ENCODE results near the gene IVL.

Gene IVL

DNA sequence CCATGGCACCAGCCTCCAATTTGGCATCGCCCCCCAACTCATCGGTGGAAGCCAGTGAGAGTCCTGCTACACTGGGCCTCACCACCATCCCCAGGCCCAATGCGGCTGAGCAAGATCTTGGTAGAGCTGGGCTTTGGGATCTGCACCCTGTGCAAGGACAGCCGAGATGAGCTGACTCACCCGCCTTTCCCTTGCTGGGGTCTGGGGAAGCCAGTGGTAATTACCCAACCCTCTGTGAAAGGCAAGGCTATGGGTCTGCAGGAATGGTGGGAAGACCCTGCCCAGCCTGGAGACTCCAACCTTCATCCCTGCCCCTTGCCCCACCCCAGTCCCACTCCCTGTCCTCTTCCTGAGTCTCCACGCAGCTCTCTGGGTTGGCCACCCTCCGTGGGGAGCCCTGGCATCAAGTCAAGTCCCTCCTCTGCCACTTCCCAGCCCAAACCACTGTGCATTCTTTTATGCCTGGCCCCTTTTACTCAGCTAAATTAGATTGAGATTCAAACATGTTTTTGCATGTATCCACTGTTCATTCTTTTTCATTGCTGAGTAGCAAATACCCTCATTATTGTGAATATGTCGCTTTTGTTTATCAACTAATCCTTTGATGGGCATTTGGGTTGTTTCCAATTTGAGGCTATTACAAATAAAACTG lies 21.5 kb upstream of the IVL start:
- DNase-seq (ENCODE audit: extremely low read depth in 1 of 2, low read depth in 1 of 2) = no peak

DNA sequence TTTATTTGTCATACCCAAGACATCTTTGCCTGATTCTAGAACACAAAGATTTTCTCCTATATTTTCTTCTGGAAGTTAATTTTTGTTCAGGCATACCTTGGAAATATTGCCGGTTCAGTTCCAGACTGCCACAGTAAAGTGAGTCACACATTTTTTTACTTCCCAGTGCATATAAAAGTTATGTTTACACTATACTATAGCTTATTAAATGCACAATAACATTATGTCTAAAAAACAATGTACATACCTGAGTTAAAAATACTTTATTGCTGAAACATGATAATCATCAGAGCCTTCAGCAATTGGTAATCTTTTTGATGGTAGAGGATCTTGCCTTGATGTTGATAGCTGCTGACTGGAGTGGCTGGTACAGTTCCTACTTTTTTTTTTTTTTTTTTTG lies 20.2 kb upstream of the IVL start:
- DNase-seq (ENCODE audit: extremely low read depth in 1 of 2, low read depth in 1 of 2) = no peak

DNA sequence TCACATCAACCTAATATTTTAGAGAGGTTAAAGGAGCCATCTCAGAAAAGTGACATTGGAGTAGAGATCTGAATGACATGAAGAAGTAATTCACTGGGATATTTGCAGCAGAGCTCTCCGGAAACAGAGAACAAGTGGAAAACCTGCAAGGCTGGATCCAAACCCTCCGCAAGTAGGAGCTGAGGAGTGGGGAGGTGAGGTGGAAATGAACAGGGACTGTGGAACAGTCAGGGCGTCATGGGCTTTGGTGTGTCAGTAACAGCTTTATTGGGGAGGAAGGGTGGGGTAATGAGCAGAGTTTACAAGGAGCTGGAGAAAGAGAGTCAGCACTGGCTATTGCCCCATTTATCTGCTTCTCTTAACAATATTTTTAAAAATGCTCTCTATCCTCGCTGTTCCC lies 9.3 kb upstream of the IVL start:
- DNase-seq (ENCODE audit: extremely low read depth in 1 of 2, low read depth in 1 of 2) = no peak

DNA sequence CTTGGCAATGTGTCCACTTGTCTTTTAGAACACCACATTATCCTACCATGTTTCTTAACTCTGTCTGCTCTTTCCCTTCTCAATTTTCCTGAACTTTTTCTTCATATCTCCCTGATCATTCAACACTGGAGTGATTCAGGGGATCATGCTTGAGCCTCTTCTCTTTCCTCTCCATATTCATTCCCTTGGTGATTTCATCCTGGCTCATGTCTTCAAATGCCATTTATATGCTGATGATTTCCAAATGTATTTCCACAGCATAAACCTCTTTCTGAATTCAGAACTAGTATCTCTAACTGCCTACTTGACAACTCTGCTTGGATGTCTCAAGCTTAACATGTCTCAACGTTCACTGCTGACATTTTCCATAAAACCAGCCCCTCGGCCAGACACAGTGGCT lies 8.5 kb upstream of the IVL start:
- no peak for DNase-seq (ENCODE audit: extremely low read depth in 1 of 2, low read depth in 1 of 2)

DNA sequence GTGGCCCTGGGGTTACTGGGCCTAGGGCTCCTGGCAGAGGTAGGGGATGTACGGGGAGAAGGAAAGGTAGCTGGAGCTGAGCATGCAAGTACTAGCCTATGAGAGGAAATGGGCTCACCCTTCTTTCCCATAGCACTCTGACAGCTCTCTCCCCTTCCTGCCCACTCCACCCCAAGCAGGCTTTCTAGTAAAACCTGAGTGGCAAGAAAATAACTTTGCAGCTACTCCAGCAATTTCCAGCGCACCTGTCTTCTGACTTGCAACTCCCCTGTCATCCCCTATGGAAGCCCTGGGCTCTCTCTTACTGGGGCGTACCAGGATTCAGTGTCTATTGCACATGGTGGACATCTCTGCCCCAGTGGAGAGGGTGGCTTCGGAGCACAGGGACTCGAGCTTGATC lies 6.7 kb upstream of the IVL start:
- DNase-seq (ENCODE audit: extremely low read depth in 1 of 2, low read depth in 1 of 2) = no peak

DNA sequence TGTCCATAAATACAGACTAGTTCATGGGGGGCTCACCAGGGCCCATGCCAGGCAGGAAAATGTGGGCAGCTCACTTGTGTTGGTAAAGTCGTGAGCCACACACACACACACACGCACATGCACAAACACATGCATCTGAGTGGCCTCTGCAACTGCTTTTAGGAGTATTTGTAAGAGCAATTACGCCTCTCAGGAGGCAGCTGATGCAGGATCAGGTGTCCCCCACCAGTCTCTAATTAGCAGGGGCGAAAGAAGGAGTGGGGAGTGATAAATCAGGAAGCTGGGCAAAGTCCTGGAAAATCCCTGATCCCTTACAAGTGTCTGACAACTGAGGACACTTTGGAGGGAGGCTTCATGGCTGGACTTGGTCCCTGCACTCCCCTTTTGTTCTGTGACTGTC lies 5.7 kb upstream of the IVL start:
- DNase-seq (ENCODE audit: extremely low read depth in 1 of 2, low read depth in 1 of 2) = no peak

DNA sequence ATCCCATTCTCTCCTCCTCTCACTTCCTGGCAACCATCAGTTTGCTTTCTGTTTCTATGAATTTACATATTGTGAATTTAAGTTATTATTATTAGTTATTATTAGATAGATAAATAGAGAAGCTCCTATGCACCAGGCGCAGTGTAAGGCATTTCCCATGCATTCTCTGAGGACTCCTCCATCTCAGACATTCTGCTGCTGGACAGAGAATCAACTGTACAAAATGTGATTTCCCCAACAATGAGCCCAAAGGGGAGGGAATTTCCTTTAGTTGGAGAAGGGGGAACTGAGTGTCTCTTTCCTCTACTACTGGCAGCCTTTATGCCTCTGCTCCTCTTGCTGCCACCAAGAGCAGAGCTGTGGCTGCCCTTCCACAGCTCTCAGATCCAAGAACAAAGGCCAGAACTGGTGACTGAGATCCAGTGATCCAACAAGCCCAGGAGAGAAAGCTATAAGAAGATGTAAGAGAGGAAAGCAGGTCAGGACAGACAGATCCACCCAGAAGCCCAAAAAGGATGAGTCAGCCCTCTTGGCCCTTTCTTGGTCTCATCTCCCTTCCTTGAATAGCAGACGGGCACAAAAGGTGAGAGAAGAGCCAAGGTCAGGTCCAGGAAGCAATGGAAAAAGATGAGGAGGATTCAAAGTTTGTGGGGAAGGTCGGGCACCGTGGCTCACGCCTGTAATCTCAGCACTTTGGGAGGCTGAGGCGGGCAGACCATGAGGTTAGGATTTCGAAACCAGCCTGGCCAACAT lies 3.5 kb upstream of the IVL start:
- DNase-seq (ENCODE audit: extremely low read depth in 1 of 2, low read depth in 1 of 2) = no peak

DNA sequence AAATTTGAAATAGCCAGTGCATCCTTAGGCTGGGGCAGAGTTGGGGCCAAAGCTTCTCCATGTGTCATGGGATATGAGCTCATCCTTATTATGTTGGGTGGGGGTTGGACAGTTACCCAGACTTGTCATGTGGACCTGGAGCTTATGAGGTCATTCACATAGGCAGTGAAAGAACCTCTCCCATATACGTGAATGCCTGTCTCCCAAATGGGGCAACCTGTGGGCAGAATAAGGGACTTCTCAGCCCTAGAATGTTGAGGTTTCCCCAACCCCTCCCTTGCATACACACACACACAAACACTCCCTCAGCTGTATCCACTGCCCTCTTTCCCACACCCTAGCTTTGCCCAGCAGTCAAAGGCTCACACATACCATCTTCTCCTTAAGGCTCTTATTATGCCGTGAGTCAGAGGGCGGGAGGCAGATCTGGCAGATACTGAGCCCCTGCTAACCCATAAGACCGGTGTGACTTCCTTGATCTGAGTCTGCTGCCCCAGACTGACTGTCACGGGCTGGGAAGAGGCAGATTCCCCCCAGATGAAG lies 2.3 kb upstream of the IVL start:
- no peak for DNase-seq (ENCODE audit: extremely low read depth in 1 of 2, low read depth in 1 of 2)

DNA sequence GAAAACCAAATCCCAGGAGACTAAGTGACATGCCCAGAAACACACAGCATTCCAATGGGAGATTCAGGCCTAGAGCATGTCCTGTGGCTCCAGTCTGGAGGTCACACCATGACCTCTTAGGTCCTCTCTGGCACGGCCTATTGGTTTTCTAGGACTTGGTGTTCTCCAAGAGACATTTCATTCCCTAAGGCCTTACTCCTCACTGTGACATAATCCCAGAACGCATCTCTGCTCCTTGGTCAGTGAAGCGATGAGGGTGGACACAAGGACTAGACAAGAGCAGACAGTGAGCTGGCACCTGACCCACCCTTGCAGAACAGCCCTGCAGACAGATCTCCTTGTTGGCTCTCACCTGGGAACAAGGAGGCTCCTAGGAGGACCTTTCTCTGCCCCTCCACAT lies 860 bp downstream of the IVL start:
- no peak for DNase-seq (ENCODE audit: extremely low read depth in 1 of 2, low read depth in 1 of 2)

DNA sequence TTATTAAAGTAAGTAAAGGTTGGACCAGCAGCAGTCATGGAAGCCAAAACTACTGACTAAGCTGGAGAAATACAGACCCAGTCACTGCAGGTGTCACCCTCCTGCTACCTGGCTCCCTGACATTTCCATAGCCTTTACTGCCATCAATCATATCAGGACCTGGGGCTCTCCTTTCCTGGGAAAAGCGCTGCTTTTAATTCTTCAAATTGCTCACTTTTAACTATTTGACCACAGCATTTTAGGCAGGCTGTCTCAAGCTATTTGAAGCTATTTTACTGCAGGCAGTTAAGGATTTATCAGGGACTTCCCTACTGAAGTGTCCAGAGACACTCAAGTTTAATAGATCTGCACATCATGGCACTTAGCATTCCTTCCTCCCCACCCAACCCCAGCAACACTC lies 4.1 kb downstream of the IVL start:
- DNase-seq (ENCODE audit: extremely low read depth in 1 of 2, low read depth in 1 of 2) = no peak

DNA sequence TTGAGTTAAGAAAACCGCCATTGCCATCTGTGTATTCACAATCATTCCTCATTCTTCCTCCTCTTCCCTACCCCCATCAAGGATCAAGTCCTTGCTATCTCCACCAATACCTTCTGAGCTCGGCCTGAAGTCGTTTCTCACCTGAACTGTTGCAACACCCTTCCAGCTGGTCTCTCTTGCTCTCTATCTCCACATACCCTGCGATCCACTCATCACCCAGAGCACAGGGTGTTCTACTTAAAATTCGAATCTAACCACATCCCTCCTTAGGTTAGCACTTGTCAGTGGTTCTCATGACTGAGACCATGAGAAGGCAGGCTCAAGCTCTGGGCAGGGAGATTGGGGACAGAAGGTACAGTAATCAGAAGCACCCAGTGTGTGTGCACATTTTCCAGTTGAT lies 4.6 kb downstream of the IVL start:
- DNase-seq (ENCODE audit: extremely low read depth in 1 of 2, low read depth in 1 of 2) = no peak

DNA sequence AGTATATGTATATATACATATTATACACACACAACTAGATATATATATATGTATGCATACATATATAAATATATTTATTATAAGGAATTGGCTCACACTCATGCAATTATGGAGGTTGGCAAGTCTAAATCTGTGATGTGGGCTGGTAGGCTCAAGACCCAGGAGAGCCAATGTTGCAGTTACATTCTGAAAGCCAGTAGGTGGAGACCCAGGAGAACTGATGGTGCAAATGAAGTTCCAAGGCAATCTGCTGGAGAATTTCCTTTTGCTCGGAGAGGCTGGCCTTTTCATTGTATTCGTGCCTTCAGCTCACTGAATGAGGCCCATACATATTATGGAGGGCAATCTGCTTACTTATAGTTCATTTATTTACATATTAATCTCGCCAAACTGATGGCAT lies 9.4 kb downstream of the IVL start:
- DNase-seq (ENCODE audit: extremely low read depth in 1 of 2, low read depth in 1 of 2) = no peak

DNA sequence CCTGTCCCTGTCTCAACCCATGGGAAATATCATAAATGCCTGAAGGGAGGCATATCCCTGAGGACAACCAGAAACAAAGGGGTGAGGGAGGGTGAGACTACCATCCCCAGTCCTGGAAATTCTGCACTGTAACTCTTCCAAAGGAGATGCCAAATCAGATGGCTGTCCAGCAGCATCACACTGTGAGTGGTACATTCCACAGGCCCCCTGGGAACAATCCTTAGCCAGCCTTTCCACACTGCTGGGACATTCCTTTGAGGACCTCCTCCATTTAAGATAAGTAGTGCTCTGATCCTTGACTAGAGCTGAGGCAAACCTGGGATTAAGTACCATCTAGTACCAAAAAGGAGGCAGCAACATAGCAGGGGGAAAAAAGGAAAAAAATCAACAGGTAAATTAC lies 10.7 kb downstream of the IVL start:
- DNase-seq (ENCODE audit: extremely low read depth in 1 of 2, low read depth in 1 of 2) = no peak

DNA sequence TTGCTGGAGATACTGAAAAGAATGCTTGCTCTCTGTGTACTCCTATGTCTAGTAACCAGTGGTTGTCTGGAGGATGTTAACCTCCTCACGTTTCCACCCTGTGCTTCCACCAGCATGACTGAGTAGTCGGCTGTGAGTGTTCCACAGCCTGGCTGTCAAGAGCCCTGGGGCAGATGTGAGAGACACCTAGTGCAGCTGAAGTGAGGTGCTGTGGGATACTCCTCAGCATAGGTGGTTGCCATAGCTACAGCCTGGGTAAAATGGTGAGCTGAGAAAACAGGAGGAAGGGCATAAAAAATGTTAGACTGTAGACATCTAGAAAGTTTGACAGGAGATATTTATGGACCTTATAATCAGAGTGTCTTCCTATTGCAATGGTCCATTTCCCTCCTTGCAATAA lies 15.8 kb downstream of the IVL start:
- DNase-seq (ENCODE audit: extremely low read depth in 1 of 2, low read depth in 1 of 2) = no peak

DNA sequence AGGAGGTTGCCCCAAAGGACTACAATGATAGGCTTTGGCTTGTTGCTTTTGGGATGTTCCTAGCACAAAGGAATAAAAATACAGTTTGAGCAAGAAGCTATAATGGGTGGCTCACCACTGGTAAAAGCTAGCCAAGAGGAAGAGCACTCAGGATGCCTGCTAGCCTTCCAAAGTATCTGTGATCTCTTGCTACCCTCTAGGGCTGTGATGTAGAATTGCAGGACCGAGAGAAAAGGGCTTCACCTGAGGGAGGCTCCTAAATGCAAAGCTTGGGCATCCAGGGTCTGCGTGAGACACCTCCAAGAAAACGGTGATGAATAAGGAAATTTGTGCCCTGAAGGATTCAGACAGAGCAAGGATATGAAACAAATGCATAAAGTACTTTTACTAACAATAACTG lies 17.7 kb downstream of the IVL start:
- DNase-seq (ENCODE audit: extremely low read depth in 1 of 2, low read depth in 1 of 2) = no peak

DNA sequence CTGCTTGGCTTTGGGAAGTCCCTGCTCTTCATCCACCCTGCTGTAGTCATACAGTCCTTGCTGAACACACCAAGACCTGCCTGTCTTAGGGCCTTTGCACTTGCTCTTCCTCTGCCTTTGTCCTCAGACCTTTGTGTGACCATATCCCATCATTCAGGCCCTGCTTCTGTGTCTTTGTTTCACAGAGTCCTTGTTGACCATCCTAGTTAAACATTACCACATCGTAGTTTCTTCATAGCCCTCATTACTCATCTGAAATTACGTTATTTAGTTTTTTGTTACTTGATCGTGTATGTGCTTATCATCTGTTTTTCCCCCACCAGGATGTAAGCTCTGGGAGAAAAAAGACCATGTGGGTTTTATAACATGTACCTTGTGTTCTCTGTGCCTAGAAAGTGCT lies 20.3 kb downstream of the IVL start:
- DNase-seq (ENCODE audit: extremely low read depth in 1 of 2, low read depth in 1 of 2) = no peak

DNA sequence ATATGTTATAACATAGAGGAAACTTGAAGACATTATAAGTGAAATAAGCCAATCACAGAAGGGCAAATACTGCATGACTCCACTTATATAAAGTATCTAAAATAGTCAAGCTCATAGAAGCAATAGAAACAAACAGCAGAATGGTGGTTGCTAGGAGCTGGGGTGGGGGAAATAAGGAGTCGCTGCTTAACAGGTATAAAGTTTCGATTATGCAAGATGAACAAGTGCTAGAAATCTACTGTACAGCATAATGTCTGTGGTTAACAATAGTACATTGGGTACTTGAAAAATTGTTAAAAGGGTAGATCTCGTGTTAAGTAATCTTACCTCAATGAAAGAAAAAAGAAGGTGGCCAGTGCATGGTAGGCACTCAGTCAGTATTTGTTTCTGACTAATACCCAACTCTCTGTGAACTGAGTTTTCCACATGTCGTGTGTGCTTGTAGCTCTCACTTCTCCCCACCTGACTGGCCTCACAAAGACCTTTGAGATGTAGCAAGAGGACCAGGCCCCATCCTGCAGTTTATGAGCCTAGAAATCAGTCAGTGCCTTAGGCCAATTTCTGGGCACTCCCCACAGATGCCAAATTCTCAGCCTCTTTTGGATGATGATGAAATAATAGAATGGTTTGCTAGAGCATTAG lies 23.9 kb downstream of the IVL start:
- no peak for DNase-seq (ENCODE audit: extremely low read depth in 1 of 2, low read depth in 1 of 2)

DNA sequence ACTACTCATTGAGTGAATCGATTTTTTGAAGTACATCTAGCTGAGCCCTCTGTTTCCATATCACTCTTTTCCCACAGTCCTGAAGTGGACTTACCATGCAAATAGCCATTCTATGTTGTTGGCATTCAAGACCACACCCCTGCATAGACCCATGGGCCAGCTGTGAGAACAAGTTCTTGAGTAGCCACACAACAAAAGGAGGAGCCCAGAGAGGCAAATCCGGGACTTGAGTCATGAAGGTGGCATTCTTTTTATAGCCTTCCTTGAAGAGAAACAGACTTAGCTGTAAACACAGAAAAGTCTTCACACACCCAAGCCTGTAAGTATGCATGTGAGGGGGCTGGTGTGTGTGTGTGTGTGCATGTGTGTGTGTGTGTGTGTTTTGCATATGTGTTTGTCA lies 24.9 kb downstream of the IVL start:
- no peak for DNase-seq (ENCODE audit: extremely low read depth in 1 of 2, low read depth in 1 of 2)

DNA sequence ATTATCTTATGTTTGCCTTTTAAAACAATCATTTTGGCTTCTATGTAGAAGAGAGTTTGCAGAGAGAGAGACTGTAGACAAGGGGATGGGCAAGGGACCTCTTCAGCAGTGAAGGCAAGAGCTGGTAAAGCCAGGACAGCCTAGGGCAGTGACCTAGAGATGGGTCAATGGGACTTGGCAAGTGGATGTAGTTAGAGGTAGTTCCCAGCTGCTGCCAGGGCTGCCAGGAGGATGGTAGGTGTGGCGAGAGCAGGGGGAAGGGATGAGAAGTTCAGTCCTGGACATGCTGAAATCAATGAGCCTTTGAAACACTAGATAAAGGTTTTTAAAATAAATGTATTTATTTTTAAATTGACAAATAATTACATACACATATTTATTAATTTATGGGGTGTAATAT lies 32.3 kb downstream of the IVL start:
- no peak for DNase-seq (ENCODE audit: extremely low read depth in 1 of 2, low read depth in 1 of 2)

DNA sequence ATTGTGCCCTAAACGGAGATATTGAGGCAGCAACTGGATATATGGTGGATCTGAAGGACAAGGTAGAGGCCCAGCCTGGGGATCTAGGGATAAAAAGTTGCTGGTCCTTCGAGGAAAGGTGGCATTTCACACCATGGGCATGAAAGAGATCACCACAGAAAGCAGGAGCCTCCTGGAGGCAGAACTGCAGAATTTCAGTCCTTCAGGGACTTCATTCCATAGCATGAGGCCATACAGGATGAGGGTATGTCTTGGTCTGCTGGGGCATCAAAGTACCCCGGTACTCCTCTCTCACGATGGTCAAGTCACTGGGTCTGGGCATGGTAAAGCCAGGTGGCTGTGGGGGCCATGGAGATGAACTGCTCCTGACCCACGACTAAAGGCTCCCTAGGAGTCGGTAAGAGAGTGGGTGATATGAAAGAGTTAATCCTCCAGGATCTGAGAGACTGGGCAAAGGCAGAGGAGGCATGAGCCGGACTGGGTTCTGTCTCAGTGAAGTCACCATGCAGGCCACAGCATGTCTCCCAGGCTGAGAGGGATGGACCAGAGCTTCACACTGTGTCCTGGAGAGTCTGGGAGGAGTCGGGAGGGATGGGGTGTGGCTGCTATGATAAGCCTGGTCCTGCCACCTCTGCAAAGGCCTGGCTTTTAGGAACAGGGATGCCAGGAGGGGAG lies 32.8 kb downstream of the IVL start:
- DNase-seq (ENCODE audit: extremely low read depth in 1 of 2, low read depth in 1 of 2) = no peak

DNA sequence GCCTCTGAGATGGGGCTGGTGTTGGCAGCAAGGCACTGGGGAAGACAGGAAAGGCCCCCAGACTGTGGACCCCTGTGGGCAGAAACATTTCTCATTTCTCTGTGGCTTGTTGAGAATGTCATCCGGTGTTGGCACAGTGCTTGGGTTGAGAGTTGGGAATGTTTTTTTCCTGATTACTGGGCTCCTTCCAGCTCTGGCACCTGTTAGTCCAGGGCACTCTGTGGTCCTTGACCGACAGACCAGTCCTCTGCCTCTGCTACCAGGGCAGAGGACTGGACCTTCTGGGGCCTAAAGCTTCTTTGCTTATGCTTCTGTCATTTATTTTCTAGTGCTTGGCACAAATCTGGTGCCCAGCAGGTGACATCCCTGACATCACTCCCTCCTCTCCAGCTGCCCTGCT lies 33.8 kb downstream of the IVL start:
- DNase-seq (ENCODE audit: extremely low read depth in 1 of 2, low read depth in 1 of 2) = no peak

DNA sequence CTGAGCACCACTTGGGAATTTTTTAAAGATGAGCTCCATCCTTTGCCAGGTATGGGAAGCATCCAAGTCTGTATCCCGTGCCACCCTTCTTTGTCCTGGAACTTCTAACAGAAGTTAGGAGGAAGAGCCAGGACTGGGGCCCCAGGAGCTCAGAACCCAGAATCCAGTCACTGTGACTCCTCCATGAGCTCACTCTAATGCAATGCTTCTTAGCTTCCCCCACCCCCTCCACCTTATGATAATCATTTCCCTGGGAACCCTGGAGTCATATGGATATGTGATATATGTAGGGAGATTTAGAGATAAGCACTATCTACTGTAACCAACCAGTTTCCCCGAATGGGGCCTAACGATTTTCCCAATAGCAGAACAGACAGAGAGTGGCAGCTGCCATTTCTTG lies 37.9 kb downstream of the IVL start:
- no peak for DNase-seq (ENCODE audit: extremely low read depth in 1 of 2, low read depth in 1 of 2)

Measured in activated CD8-positive, alpha-beta memory T cell treated with anti-CD3 and anti-CD28 coated beads for 1 hour (primary cell).